Fibroblast of the aortic adventitia (primary cell): ENCODE measurements around the gene HOXD12. TPM values are rescaled to one million over a fixed set of nuclear protein-coding genes. Genes with fewer than 3 reads are reported as not detected.

Source experiments
- DNase-seq: peaks from one replicate; pipeline ENCODE4 v3.0.0-alpha.2; 2010; ENCODE audit warnings: low read depth
- H3K4me3 ChIP-seq: 2 replicates; pipeline ENCODE4 v1.5.1; 2011; ENCODE audit warnings: low read depth, mild to moderate bottlenecking, control low read depth, low read length, moderate library complexity
- total RNA-seq: library from RNA; depleted of rRNA; stranded (reverse); fragments of >200 nt; gene quantifications from 2 replicates; pipeline ENCODE4 v1.2.3, GENCODE V29; 2012; ENCODE audit warnings: low replicate concordance
- TF ChIP-seq, protein P1 (sequence below): IDR thresholded peaks from 2 replicates; pipeline ENCODE4 v1.5.1; 2011; ENCODE audit warnings: mild to moderate bottlenecking, low read length, control low read depth, inconsistent platforms; ENCODE audit not compliant: insufficient read depth

The HOXD12 gene
- total RNA-seq, 1 donor, result not detected

- TF ChIP-seq, protein P1, sequence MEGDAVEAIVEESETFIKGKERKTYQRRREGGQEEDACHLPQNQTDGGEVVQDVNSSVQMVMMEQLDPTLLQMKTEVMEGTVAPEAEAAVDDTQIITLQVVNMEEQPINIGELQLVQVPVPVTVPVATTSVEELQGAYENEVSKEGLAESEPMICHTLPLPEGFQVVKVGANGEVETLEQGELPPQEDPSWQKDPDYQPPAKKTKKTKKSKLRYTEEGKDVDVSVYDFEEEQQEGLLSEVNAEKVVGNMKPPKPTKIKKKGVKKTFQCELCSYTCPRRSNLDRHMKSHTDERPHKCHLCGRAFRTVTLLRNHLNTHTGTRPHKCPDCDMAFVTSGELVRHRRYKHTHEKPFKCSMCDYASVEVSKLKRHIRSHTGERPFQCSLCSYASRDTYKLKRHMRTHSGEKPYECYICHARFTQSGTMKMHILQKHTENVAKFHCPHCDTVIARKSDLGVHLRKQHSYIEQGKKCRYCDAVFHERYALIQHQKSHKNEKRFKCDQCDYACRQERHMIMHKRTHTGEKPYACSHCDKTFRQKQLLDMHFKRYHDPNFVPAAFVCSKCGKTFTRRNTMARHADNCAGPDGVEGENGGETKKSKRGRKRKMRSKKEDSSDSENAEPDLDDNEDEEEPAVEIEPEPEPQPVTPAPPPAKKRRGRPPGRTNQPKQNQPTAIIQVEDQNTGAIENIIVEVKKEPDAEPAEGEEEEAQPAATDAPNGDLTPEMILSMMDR, result no peak
- no peak for DNase-seq
- H3K4me3 ChIP-seq, result no peak overlapping the region
These were observed 1.0 kb downstream of the HOXD12 start for GRCh38 chr2:176100547-176101140.

DNA sequence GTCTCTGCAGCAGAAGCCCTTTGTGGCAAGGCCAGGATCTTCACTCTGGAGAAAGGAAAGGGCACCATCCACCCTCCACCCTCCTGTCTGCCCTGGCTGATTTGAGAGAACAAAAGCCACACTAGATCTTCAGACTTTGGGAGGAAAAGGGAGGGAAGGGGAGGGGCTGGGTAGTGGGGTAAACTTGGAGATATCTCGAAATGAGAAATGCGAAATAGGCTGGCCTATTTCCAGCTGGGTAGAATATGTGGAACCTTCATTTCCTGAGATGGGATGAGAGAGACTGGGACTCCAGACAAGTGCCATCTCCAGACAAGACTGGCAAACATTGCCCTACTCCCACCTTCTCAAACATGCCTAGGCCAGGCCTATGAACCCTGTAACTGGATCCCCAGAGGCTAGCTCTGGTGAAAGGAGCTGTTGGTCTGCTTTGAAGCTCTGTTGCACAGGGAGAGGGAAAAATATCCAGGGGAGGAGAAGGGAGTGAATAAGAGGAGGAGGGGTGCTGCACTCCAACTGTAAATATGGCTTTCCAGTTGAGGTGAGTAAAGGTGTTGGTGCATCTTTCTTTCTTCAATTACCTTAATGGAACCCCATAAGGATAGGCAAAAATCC, 1.7 kb downstream of the HOXD12 start:
- no peak overlapping the region for H3K4me3 ChIP-seq
- TF ChIP-seq, protein P1, result no peak
- no peak for DNase-seq

DNA sequence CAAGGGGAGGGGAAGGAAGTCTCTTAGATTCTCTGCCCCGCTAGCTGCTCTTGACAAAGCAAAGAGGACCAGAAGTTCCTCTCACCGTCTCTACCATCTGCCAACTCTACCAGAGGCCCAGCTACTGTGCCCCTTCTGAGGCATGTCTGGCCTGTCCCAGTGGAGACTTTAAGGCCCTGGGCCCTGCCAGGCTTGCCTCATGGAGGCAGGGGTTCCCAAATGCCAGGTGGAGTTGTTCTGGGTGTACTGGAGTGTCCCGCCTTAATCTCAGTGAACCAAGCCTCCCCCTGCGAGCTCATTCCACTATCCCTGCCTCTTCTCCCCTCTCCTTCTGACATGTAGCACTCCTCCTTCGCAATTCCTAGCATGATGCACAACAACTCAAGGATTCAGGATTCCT, 2.2 kb downstream of the HOXD12 start:
- TF ChIP-seq, protein P1, result no peak
- no peak for DNase-seq

GRCh38 chr2:176102309-176102866, 2.8 kb downstream of the HOXD12 start:
- TF ChIP-seq, protein P1, result no peak
- no peak for DNase-seq
- no peak overlapping the region for H3K4me3 ChIP-seq

More for the DNA sequence above, 2.2 kb downstream of the HOXD12 start:
- no peak overlapping the region for H3K4me3 ChIP-seq

DNA sequence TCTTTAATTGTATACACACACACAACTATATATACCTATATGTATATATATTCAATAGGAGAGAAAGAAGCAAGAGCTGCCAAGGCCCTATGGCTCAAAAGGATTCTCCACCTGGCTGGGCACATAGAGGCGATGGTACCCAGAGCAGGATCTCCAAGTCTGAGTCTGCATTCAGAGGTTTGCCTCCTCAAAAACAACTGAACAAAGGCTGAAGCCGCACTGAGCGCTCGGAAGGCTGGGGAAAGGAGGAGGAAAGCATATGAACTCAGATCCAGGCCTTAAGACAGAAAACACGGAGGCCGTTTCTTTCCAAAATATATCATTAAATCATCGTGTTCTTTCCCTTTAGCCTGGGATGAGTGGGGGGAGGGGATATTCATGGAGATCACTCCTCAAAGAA, 3.6 kb downstream of the HOXD12 start:
- H3K4me3 ChIP-seq, result no peak overlapping the region
- TF ChIP-seq, protein P1, result no peak
- DNase-seq, result no peak

DNA sequence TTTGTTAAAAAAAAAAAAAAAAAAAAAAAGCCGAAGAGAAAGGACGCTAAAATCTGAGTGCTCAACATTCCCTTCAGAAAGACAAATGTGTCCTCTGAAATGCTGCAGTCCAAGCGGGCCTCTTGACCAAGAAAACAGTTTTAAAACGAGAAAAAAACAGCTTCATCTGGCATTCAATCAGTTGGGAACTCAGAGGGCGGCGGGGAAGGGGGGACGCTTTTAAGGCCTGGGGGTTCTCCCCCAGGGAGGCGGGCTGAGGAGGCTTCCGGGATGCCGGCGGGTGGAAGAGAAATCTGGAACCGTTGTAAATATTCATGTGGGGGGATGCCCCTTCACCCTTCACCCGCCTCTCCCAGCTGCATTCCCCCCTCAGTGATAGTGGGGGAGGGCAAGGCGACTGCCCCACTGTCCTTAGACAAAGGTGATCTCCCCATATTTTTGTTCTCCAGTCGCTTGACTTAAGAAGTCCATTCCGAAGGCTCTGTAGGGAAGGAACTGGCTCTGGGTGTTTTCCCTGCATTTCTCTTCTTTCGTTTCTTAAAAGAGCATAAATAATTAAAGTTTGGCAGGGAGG, 4.2 kb downstream of the HOXD12 start:
- TF ChIP-seq, protein P1, result no peak
- no peak overlapping the region for H3K4me3 ChIP-seq
- DNase-seq, result no peak
